ENCODE results near the gene PRF1.
A peak's percentile ranks its signal among the peaks of the same experiment; 100 is the strongest.

PRF1 gene

DNA sequence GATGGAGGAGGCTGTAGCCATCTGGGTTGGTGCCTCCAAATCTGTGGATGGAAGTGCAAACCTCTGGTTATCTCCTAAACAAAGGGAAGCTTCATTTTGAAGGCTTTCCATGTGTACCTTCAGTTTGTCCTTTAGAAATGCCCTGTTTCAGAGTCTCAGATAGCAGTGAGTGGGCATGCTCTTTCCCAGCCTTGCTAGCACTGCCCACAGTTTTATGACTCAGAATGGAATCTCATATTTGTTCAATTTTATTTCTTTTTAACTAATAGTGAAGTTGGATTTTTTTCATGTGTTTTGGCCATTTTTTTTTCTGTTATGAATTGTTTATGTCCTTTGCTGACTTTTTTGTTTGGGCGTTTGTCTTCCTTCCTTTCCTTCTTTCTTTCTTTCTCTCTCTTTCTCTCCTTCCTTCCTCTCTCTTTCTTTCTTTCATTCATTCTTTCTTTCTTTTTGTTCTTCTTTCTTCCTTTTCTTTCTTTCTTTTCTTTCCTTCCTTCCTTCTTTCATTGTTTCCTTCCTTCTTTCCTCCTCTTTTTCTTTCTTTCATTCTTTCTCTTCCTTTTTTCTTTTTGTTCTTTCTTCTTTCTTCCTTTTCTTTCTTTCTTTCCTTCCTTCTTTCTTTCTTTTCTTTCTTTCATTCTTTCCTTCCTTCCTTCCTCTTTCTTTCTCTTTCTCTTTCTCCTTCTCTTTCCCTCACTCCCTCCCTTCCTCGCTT, 25.6 kb downstream of the PRF1 start:
- peak in 1 of 5 donors; percentile 19 for DNase-seq

DNA sequence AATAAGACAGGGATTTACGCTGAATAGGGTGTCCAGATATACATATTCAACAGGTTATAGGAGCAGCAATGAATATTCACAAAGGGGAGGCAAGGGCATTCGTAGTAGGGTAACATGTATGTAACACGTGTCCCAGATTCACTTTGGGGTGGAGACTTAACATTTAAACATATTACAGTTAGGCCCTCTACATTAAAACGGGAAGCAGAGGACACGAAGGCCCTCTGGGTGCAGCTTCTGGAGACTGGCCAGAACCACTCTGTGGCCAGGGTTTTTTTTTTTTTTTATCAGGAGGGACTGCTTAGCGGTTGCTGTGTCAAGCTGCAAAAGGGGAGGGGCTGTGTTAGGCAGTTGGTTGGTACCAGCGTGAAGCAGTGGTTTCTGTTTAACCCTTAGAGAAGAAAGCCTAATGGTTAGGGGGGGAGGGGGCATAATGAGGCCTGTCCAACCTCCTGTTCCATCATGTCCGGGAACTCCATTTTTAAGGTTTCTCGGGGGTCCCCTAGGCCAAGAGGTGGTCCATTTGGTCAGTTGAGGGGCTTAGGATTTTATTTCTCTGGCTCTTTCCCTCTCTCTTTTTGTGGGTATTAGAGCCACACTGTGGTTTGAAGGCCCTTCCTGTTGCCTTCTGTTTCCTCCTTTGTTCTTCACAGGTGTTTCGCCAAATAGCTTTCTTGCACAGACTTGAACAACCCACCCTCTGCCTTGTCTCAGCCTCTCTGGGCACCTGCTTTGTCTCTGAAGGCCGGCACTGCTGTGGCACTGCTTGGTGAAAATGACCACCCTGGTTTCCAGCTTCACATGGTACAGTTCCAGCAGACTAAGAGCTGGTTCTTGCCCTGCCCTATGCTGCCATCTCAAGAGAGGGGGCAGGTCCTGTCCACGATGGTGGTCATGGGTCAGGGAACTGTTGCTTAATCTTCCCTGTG, 26.4 kb downstream of the PRF1 start:
- peak in 1 of 5 donors; percentile 59 for DNase-seq

DNA sequence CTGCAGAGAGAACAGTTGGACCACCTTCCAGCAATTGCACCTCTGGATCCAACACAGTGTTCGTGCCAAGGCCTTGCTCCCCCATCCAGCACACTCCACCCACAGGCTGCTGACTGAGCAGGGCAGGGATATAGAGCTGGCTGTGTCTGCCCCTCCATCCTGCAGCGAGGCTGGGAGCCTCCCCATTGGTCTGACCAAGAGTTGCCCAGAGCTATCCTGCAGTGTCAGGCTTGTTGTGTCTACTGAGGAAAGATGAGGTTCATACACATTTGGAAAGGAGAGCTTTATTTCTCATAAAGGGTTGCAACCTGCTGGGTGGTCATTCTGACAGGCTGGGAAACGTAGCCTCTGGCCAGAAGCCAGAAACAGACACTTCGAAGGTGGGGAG, 27.1 kb downstream of the PRF1 start:
- DNase-seq: no peak

DNA sequence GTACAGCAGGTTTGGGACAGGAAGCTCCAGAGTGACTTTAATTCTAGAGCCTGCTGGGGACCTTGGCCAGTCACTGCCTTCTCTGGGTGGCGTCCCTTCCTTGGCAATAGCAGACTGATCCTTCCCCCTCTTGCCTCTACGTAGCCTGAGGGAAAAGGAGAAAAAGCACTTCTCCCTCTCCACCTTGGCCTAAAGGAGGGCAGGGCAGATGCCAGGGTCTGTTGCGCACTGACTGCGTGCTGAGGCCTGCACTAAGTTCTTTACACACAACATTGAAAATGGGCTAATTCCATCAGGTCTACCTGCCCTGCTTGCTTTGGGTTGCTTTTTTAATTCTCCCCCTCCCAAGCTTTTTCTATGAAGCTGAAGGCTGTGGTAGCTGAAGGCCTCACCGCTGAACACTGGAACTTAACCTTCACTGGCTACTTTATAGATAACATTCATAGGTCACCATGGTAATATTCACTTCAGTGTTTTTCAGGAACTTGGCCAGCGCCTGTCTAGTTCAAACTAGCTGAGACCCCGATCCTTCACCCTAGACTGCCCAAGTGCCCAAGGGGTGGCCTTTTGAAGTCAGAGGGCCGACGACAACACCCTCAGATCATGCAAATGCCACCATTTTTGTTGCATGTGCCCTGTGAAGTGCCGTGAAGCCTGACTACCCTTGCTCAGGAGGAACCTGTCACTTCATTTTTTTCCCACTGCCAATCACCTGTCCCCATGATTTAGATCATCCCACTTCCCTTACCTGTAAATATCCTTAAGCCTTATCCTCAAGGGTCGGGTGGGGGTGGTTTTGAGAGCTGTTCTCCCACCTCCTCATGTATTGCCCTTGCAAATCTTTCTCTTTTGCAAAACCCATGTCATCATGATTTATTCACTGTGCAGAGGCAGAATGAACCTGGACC, 28.7 kb downstream of the PRF1 start:
- DNase-seq: no peak

DNA sequence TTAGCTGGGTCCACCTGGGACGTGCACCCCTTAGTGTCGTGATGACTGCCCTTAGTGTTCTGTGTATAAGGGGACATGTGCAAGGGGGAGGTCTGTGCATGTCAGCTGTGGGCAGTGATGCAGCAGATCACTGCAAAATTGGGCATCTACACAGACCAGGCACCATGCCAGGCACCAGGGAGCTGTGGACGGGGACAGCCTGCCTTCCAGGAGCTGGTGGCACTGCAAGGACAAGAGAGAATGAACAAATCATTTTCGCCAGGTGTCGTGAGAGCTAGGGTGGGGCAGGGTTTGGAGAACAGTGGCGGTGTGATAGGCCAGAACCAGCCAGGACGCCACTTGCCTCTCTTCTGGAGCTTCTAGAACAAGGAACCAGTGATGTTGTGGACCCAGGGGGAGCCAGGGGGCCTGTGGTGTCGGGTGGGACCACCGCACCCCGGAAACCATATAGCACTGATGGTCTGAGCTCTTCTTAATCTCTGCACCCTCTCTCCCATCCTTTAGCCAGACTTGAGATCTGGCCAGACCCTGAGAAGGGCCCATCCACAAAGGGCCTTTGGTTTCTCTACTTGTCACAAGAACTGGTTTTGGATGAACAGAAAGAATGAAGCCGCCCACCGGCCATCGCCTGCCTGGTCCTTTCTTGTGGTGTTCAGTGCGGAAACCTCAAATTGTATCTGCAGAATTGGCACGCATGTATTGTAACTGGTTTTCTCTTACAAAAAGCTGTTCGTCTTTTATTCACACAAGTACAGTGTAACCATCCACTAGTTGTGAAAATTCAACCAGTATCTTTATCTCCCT, 30.7 kb downstream of the PRF1 start:
- no peak for DNase-seq

DNA sequence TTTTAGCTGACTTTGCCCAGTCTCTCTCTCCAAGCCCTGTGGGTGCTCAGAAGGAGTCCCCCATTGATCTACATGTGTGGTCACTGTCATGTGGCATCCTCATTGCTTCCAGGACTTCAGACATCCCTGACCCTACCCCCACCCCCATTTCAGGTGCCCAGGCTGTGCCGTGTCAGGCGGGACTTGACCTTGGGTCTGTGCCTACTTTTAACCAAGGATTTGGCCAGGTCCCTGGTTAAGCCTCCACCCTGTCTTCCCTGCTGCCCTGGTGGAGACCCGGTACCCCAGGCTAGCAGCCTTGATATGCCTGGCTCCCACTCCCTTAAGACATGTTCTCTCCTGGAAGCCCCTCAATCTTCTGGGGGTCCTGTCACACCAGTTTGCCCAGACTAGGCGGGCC, 31.3 kb downstream of the PRF1 start:
- DNase-seq: no peak

DNA sequence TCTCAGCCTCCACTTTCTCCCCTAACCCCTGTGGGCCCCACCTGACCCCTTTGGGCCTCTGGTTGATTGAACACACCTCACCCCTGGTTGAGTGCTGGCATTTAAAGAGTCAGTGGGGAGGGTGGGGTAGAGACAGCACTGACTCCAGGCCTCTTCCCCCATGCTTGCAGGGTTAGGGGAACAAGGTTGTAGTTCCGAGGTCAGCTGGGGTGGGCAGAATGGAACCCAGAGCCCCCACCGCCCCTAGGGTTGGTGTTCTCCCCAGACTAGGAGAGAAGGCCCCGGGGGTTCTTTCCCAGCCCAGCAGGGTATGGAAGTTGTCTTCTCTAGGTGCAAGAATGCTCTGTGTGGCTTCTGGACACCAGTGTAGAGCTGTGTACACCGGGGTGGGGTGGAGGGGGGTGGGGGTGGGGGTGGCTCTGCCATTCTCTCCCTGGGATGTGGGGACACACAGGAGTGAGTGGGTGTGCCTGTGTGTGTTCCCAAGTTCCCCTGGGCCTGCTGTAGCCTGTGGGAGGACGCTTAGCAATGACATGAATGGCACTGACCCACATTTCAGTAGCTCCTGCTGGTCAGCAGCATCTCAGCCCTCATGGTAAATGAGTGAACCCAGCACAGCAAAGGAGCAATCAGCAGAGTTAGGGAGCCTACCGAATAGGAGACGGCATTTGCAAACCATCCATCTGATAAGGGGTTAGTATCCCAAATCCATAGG, 33.6 kb downstream of the PRF1 start:
- no peak for DNase-seq

DNA sequence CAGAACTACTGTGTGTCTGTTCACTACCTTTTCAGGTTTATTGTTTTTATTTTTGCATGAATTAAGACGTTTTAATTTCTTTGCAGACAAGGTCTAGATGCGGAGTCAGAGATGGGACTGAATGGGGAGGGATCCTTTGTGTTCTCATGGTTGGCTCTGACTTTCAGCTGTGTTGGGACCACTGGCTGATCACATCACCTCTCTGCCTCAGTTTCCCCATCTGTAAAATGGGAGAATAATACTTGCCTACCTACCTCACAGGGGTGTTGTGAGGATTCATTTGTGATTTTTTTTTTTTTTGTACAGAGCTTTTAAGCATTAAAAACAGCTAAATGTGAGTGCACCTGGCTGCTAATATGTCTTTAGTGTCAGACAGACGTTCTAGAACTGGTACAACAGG, 34.4 kb downstream of the PRF1 start:
- no peak for DNase-seq

DNA sequence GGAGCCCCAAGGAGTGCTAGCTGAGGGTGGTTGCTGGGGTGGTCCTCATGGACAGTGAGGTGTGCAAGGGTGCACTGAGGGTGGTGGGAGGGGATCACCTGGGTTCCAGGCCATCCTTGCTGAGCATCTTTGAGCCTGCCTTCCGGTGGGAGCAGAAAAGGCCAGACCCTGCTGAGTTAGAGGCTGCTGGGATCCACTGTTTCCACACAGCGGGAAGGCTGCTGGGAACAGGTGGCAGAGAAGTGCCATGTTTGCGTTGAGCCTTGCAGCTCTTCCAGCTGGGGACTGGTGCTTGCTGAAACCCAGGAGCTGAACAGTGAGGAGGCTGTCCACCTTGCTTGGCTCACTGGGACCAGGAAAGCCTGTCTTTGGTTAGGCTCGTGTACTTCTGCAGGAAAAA, 34.9 kb downstream of the PRF1 start:
- no peak for DNase-seq

DNA sequence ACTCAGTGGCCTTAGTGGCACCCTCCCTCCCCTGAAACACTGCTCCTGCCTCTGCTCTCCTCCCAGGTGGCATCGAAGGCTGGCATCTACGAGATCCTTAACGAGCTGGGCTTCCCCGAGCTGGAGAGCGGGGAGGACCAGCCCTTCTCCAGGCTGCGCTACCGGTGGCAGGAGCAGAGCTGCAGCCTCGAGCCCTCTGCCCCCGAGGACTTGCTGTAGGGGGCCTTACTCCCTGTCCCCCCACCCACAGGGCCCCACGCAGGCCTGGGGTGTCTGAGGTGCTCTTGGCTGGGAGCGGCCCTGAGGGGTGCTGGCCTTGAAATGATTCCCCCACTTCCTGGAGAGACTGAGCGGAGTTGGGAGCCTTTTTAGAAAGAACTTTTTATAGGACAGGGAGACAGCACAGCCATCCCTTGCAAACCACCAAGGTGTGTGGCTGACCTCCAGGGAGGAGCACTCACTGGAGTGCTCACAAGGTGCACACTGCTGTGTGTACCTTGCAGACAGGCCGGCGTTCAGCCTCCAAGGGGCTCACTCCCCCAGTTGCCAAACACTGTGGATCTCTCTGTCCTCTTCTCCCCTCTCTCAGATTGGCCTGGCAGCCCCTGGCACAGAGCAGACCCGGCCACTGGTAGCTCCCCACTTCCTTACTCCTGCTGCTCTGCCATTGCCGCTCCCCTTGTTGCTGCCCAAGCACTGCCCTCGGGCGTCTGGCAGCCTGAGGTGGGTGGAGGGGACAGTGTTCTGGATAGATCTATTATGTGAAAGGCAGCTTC, 35.8 kb downstream of the PRF1 start:
- no peak for DNase-seq

DNA sequence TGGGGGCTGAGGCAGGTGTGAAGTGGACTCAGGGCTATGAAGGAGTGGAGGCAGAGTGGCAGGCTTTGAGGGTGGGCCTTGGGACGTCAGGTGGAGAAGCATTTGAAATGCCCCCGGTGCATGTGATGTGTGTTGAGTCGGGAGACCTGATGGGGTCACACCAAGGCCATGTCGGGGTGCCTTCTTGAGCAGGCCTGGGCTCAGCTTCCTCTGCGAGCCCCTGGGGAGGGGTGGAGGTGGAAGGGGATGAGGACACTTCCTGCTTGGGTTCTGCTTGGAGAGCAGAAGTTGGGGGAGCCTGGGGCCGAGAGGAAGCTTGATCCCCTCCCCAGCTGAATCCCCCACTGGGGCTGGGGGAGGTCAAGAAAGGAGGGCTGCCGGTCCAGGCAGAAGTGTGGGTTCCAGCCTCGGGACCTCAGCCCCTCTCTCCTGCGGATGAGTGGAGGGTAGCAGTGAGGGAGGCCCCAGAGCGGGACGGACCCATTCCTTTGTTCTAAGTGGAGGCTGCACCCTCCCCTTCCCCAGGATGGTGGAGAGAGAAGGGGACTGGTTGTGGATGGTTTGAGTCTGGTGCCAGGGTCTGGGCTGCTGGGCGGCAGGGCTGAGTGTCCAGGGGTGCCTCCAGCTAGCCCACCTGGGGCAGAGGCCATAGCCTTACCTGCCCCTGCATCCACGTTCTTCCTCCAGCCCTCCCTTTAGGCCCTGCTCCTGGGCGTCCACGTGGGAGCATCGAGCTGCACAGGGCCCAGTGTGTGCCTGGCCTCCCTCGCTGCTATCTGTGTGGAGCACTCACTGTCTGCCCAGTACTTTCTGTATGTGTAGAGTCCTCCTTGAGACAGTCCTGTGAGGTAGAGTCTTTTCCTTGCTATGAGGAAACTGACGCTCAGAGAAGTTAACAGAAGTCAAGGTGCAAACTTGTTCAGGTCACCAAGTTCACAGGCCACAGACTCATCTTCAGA, 36.7 kb downstream of the PRF1 start:
- no peak for DNase-seq

DNA sequence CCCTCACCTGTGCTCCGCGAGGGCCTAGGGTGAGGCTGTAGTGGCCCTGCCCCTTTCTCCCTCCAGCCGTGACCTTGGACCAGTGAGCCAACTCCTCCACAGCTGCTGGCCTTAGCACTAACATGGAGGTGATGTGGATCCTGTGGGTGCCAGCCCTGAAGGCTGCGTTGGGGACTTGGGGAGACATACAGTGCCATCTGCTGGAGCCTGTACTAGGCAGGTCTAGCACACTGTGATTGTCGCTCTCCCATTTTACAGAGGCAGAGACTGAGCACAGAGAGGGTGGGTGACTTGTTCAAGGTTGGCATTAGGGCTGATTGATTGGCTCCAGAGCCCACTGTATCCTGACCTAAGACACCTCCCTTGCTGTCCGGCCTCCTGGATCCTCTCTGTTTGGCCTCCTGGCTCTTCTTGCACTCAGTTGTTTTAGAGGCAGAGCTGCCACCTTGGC, 37.6 kb downstream of the PRF1 start:
- no peak for DNase-seq

DNA sequence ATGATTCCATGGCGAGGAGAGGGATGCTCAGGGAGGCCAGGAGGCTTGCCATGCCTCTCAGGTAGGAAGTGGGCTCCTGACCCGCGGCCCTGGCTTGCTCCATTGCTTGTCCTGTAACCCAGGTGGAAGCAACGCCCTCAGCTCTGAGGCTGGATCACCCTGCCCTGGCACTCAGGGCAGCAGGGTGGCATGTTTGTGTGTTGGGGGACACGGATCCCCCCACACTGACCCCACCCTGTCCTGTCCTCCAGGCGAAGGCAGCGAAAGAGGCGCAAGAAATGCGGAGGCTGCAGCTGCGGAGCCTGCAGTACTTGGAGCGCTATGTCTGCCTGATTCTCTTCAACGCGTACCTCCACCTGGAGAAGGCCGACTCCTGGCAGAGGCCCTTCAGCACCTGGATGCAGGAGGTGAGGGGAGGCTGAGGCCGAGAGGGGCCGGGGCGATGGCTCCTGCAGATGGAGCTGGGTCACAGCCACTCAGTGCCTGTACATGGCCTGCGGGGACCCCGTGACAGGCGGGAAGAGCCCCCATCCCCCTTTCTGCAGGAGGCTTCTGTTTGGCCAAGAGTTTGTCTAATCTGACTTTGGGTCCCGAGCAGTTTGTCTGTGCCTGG, 38.3 kb downstream of the PRF1 start:
- DNase-seq: no peak

DNA sequence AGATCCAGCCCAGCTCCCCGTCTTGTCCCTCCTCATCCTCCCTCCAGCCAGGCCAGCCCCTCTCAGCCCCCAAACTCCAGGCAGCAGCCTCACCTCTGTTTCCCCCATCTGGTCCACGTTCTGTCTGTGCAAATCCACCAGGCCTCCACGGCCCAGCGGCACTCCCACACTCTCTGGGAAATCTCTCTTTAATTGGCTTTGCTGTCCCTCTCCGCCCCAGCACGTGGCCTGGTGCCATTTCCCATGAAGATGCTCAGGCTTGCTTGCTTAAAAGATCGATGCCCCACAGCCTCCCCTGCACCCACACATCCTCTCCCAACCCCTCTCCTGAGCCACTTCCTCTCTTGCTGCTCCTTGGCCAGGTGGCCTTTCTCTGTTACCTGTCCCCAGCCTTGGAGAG, 39.3 kb downstream of the PRF1 start:
- no peak for DNase-seq

DNA sequence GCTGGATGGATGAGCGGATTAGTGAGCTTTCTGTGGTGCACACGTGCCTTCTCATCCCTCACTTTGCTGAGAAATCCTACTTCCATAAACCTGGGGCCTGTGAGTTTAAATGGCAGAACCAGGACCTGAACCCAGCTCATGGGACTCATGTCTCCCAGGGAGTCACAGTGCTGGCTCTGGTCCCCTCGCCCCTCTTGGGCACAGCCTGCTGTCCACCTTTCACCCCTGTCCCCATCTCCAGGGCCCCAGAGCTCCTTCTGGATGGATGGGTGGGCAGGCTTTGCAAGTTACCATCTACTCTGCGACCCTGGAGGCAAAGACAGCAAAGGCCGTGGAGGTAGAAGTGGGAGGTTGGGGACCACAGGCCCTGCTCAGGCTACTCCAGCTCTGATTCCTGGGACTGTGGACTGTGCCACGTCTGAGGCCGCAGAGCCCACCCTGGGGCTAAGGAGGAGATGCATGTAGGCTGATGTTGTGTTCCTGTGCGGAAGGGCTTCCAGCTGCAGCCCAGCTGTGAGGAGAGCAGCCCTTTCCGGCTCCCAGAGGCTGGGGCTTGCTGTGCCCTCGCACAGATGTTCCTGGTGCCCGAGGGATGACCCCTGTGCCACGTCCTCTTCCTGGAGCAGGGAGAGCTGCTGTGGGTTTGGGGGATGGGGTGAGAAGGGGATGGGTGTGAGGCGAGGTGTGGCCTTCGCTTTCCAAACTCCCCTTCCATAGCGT, 40.3 kb downstream of the PRF1 start:
- DNase-seq: no peak

DNA sequence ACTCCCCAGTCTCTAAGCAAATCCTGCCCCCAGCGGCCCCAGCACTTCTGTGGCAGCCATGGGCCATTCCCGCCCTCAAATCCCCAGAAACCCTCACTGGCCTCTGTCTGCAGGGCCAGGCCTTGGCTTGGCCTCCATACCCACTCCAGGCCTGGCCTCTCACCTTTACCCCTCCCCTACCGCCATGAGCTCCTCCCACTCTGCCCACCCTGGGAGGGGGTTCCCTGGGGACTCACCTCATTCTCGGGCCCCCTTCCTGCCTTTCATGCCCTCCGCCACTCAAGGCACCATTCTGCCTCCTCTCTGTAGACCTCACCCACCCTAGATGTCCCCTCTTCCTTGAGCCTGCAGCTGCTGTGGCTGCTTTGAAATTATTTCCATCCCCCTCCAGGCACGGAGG, 41.0 kb downstream of the PRF1 start:
- no peak for DNase-seq

DNA sequence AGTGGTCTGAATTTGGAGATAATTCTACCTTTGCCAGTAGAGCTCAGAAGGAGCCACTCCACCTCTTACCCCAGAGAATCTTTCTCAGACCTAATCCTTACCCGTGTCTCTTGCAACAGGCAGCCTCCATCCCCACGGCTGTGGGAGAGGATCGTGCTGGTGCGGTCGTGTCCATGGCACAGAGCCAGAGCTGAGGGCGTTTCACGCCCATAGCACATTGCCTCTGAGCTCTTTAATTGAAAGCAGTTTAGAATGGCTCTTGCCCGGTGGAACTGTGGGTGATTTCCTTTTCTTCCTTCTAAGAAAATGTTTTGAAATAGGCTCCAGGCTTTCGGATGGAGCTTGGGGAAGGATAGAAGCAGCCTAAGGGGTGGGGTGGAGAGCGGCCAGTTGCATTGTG, 41.5 kb downstream of the PRF1 start:
- DNase-seq: no peak

DNA sequence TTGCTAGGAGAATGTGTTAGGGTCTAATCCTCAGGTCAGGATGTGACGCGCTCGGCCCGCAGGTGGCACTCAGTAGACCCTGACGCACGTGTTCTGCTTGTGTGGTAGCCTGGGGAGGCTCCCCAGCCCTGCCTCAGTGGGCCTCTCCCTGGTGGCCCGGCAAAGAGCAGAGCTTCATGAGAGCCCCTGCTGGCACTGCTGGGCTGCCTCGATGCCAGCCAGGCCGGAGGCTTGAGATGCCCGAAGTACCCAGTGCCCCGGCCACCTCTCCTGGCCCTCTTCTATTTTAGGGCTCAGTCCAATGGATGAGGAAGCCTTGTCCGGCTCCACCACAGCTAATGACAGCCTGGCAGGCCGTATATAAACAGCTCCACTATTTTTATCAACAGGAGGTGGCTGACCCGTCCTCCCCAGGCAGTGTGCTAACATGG, 42.0 kb downstream of the PRF1 start:
- DNase-seq: no peak
